Gastrocnemius medialis (tissue), 4 donors: ENCODE data around the gene CCR5.

Source experiments
- POLR2A ChIP-seq, 2 donors: fragments of 450-650 bp; IDR thresholded peaks; one replicate each; pipeline ENCODE4 v1.6.1; 2017; ENCODE audit warnings: antibody characterized with exemption in 2 of 2, mild to moderate bottlenecking in 2 of 2, moderate library complexity in 2 of 2
- TF ChIP-seq, protein P1 (sequence below), 5 experiments: fragments of 450-650 bp in 3 of 5; fragments of 200-600 bp in 2 of 5; sonication (generic) in 2 of 5; IDR thresholded peaks in 4 of 5; conservative IDR thresholded peaks in 1 of 5; 1 replicate in 4 of 5; 2 replicates in 1 of 5; pipeline ENCODE4 v1.5.1; 2016 to 2019; ENCODE audit warnings: antibody characterized with exemption in 5 of 5, mild to moderate bottlenecking in 3 of 5, moderate library complexity in 3 of 5

DNA sequence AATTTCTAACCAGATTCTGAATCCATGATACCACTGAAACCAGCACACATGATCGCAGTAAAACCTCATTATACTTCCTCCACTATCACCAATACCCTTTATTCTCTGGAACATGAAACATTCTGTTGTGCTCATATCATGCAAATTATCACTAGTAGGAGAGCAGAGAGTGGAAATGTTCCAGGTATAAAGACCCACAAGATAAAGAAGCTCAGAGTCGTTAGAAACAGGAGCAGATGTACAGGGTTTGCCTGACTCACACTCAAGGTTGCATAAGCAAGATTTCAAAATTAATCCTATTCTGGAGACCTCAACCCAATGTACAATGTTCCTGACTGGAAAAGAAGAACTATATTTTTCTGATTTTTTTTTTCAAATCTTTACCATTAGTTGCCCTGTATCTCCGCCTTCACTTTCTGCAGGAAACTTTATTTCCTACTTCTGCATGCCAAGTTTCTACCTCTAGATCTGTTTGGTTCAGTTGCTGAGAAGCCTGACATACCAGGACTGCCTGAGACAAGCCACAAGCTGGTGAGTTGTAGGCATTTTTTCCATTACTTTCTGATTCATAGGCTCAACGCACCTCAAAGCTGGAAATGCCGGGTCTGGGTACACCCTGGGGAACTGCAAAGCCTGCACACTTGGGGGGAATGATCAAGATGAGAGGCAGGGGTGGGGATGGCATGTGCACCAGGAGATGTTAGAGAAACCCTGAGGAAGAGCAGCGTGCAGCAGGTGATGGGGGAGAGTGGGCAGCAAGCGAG is 16.9 kb upstream of the CCR5 start, which contains the start of gene CCR2:
- TF ChIP-seq, protein P1, sequence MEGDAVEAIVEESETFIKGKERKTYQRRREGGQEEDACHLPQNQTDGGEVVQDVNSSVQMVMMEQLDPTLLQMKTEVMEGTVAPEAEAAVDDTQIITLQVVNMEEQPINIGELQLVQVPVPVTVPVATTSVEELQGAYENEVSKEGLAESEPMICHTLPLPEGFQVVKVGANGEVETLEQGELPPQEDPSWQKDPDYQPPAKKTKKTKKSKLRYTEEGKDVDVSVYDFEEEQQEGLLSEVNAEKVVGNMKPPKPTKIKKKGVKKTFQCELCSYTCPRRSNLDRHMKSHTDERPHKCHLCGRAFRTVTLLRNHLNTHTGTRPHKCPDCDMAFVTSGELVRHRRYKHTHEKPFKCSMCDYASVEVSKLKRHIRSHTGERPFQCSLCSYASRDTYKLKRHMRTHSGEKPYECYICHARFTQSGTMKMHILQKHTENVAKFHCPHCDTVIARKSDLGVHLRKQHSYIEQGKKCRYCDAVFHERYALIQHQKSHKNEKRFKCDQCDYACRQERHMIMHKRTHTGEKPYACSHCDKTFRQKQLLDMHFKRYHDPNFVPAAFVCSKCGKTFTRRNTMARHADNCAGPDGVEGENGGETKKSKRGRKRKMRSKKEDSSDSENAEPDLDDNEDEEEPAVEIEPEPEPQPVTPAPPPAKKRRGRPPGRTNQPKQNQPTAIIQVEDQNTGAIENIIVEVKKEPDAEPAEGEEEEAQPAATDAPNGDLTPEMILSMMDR (IDR thresholded peaks at IDR 0.05 in 4 of 5, conservative IDR thresholded peaks at IDR 0.05 in 1 of 5): no peak
- no peak for TF ChIP-seq POLR2A (IDR thresholded peaks at IDR 0.05)
